K562 (cell line): ENCODE data around the gene NME4. TPM values are rescaled to one million over a fixed set of nuclear protein-coding genes. Genes with fewer than 3 reads are reported as not detected.

Source experiments
- ATAC-seq: fragments of 200-7000 bp; cut with Tn5 transposase; 3 replicates; pipeline ENCODE4 v1.9.1; 2020; ENCODE audit warnings: moderate library complexity
- BruUV-seq: library from RNA; stranded (reverse); fragments of 400-500 nt; replicated peaks from 2 replicates; lab custom pipeline; 2021; lab: Mats Ljungman, UMichigan
- CTCF ChIA-PET: fragments of 300-600 bp; formaldehyde crosslinking; extraction: SDS; loops from one replicate; lab custom pipeline; 2021; ENCODE audit warnings: low intra/inter-chr PET ratio; lab: Yijun Ruan, JAX
- POLR2A ChIA-PET: fragments of 300-600, 350-650 bp; sonication (Branson Sonifier 250); formaldehyde crosslinking; extraction: SDS; loops from one replicate; lab custom pipeline; 2021; ENCODE audit warnings: antibody characterized with exemption, inconsistent platforms; lab: Yijun Ruan, JAX
- DNase-seq, 4 experiments: peaks; one replicate each; pipeline versions ENCODE4 v3.0.0 to v3.0.0-alpha.2; 2011 to 2018; ENCODE audit warnings: low spot score in 3 of 4, mixed read lengths in 3 of 4; ENCODE audit errors: extremely low read depth in 1 of 4
- FAIRE-seq: peaks from 2 replicates; lab custom pipeline; 2011; peaks lifted over from hg19 to GRCh38; lab: Jason Lieb, UNC
- H2AFZ ChIP-seq: 2 replicates; pipeline ENCODE4 v1.6.0; 2011; ENCODE audit warnings: low read depth, low read length, control low read depth, inconsistent platforms
- H3K27ac ChIP-seq: fragments of 200-600 bp; 3 replicates; pipeline ENCODE4 v1.8.0; 2011; ENCODE audit warnings: low read depth, mild to moderate bottlenecking, control low read depth, inconsistent platforms, low read length, moderate library complexity, mixed read lengths; ENCODE audit errors: extremely low read depth
- H3K27me3 ChIP-seq, 2 experiments: fragments of 300-600 bp in 1 of 2; 2 replicates in 1 of 2; 3 replicates in 1 of 2; pipeline versions ENCODE4 v1.6.0 to v1.8.0; 2011; ENCODE audit warnings: inconsistent platforms in 2 of 2, low read length in 2 of 2, mild to moderate bottlenecking in 1 of 2, mixed read lengths in 1 of 2, moderate library complexity in 1 of 2; ENCODE audit not compliant: control insufficient read depth in 2 of 2, insufficient read depth in 2 of 2
- H3K36me3 ChIP-seq: fragments of 300-600 bp; 3 replicates; pipeline ENCODE4 v1.8.0; 2011; ENCODE audit warnings: mild to moderate bottlenecking, low read length, inconsistent platforms; ENCODE audit not compliant: control insufficient read depth, insufficient read depth
- H3K4me1 ChIP-seq, 2 experiments: fragments of 200-600 bp in 1 of 2; replicated peaks in 1 of 2; 2 replicates in 1 of 2; 3 replicates in 1 of 2; pipeline versions ENCODE4 v1.5.1 to v1.8.0; 2011; ENCODE audit warnings: inconsistent platforms in 2 of 2, low read length in 2 of 2, mild to moderate bottlenecking in 1 of 2, mixed read lengths in 1 of 2, moderate library complexity in 1 of 2; ENCODE audit not compliant: control insufficient read depth in 2 of 2, insufficient read depth in 2 of 2
- H3K4me2 ChIP-seq: 2 replicates; pipeline ENCODE4 v1.6.1; 2011; ENCODE audit warnings: low read length, control low read depth, inconsistent platforms, mixed read lengths; ENCODE audit not compliant: insufficient read depth
- H3K4me3 ChIP-seq: fragments of 200-600 bp; sonication (generic), shearing (Covaris generic); 2 replicates; pipeline ENCODE4 v1.5.1; 2016; ENCODE audit warnings: control low read depth, inconsistent platforms
- H3K79me2 ChIP-seq: fragments of 200-600 bp; 3 replicates; pipeline ENCODE4 v1.8.0; 2011; ENCODE audit warnings: low read length, inconsistent platforms; ENCODE audit not compliant: control insufficient read depth, insufficient read depth
- H3K9ac ChIP-seq, 2 experiments: 2 replicates each; pipeline versions ENCODE4 v1.6.0 to v1.6.1; 2011; ENCODE audit warnings: low read depth in 2 of 2, low read length in 2 of 2, control low read depth in 1 of 2, inconsistent platforms in 1 of 2, mild to moderate bottlenecking in 1 of 2, mixed read lengths in 1 of 2; ENCODE audit not compliant: insufficient read depth in 1 of 2
- H3K9me1 ChIP-seq: one replicate; pipeline ENCODE4 v1.6.0; 2011; ENCODE audit warnings: inconsistent platforms, mild to moderate bottlenecking, low read length, moderate library complexity; ENCODE audit not compliant: control insufficient read depth, insufficient read depth
- H3K9me3 ChIP-seq: replicated peaks from 2 replicates; pipeline ENCODE4 v1.5.1; 2011; ENCODE audit warnings: low read depth, low read length, inconsistent platforms; ENCODE audit not compliant: control insufficient read depth, insufficient read depth
- H4K20me1 ChIP-seq: replicated peaks from 2 replicates; pipeline ENCODE4 v1.6.1; 2011; ENCODE audit warnings: low read length, inconsistent platforms, mixed read lengths; ENCODE audit not compliant: control insufficient read depth, insufficient read depth
- CBFA2T3 ChIP-seq: fragments of 450-650 bp; IDR thresholded peaks from 2 replicates; pipeline ENCODE4 v1.6.1; 2017
- KHSRP ChIP-seq: fragments of 450-650 bp; IDR thresholded peaks from 2 replicates; pipeline ENCODE4 v1.6.1; 2017
- MAX ChIP-seq: sonication (generic); formaldehyde crosslinking; IDR thresholded peaks from 2 replicates; pipeline ENCODE4 v1.9.0; 2022; ENCODE audit warnings: mild to moderate bottlenecking, missing genetic modification reagents
- POLR2A ChIP-seq: fragments of 450-650 bp; conservative IDR thresholded peaks from 2 replicates; pipeline ENCODE4 v1.6.1; 2016
- RBFOX2 ChIP-seq: fragments of 200-400 bp; formaldehyde crosslinking; IDR thresholded peaks from 2 replicates; pipeline ENCODE4 v1.6.1; 2017; ENCODE audit warnings: low read depth, mild to moderate bottlenecking, low read length, moderate library complexity
- RBM14 ChIP-seq: fragments of 200-400 bp; formaldehyde crosslinking; IDR thresholded peaks from 2 replicates; pipeline ENCODE4 v1.6.1; 2018; ENCODE audit warnings: low read depth, mild to moderate bottlenecking, low read length, moderate library complexity, borderline replicate concordance; ENCODE audit not compliant: insufficient read depth
- RCOR1 ChIP-seq, 2 experiments: IDR thresholded peaks; 2 replicates each; pipeline ENCODE4 v1.6.1; 2012; ENCODE audit warnings: low read depth in 2 of 2, low read length in 2 of 2, borderline replicate concordance in 1 of 2, improper control_type of control experiment in 1 of 2
- STAT6 ChIP-seq: sonication (generic); formaldehyde crosslinking; IDR thresholded peaks from 2 replicates; pipeline ENCODE4 v1.8.1; 2023; ENCODE audit warnings: mild to moderate bottlenecking, missing genetic modification reagents
- ZNF277 ChIP-seq: fragments of 250-450 bp; sonication (Bioruptor Pico); IDR thresholded peaks from 2 replicates; pipeline ENCODE4 v1.8.0; 2022; ENCODE audit warnings: inconsistent platforms, mild to moderate bottlenecking, moderate library complexity, borderline replicate concordance
- ZNF592 ChIP-seq: fragments of 450-650 bp; IDR thresholded peaks from 2 replicates; pipeline ENCODE4 v1.6.1; 2017; ENCODE audit warnings: antibody characterized with exemption, mild to moderate bottlenecking
- WGBS: fragments of 100-300 bp; shearing (Covaris generic); methylation state at CpG from one replicate; pipeline ENCODE4 v1.1.6; 2016; ENCODE audit warnings: low coverage, mixed read lengths; ENCODE audit not compliant: insufficient coverage; ENCODE audit errors: missing lambda C conversion rate; 5-methylcytosine and 5-hydroxymethylcytosine counted together
- in situ Hi-C: fragments of 300-500 bp; cut with MboI; formaldehyde crosslinking; loops from 4 replicates; pipeline ENCODE4 v1.15.0; 2018; ENCODE audit warnings: inconsistent platforms, mixed read lengths
- intact Hi-C: fragments of 100-400 bp; cut with micrococcal nuclease; formaldehyde crosslinking; loops from 2 replicates; pipeline ENCODE4 v1.14.2; 2022
- polyA plus RNA-seq, 8 experiments: library from polyadenylated mRNA; depleted of rRNA in 4 of 8; stranded (reverse) in 5 of 8; unstranded in 3 of 8; fragments of >200 nt; fragmentation: Nextera tagmentation in 2 of 8; fragmentation: Illumina TruSeq in 1 of 8; extraction: Ambion mirVana in 2 of 8; extraction: Trizol in 1 of 8; gene quantifications; 2 replicates each; pipeline versions ENCODE4 v1.2.1 to v1.2.3, GENCODE V29; 2011 to 2014; ENCODE audit warnings: inconsistent platforms in 1 of 8, missing spikeins in 1 of 8
- total RNA-seq, 7 experiments: library from RNA; depleted of rRNA in 6 of 7; stranded (reverse); fragments of >200 nt in 6 of 7; fragmentation: Illumina TruSeq in 2 of 7; extraction: Trizol in 2 of 7; gene quantifications; 2 replicates each; pipeline versions ENCODE4 v1.2.1 to v1.2.3, GENCODE V29; 2011 to 2021; ENCODE audit warnings: low replicate concordance in 1 of 7

Gene NME4
- total and polyA plus RNA-seq, 9 of the 15 experiments (the other 6 are each of a cell fraction or from before 2014, with no cell fraction given): 15.4 to 264 (median 139) TPM

GRCh38 chr16:364595-365491 lies 32.2 kb upstream of the NME4 start:
- in situ Hi-C loops: no loop called here
- Histone ChIP-seq H2AFZ (no peak overlapping the region), H3K27ac (no peak overlapping the region), H3K4me2 (no peak overlapping the region), H3K36me3 (peaks cover 39% of the 10 kb centered on the region; the same call in 2 of the 3 replicates), H3K27me3 (no peaks in the 10 kb centered on the region), H3K79me2 (peaks cover 11% of the 10 kb centered on the region), H4K20me1 (no peaks in the 10 kb centered on the region), H3K9me1 (peaks cover 4% of the 10 kb centered on the region), H3K4me3 (no peak overlapping the region), H3K9me3 (no peaks in the 10 kb centered on the region), H3K4me1 (peaks cover 6 to 82% of the 10 kb centered on the region in 2 experiments; a peak in 4 of 5 replicates), H3K9ac (peak overlapping the region in 1 of 2 experiments; percentile 85; a peak in 3 of 4 replicates)
- ATAC-seq: peak; percentile 7; the same call in 2 of the 3 replicates
- WGBS: 64% methylated on average over 19 of the region's 19 CpGs
- CTCF ChIA-PET: no interaction called here
- intact Hi-C loops: no loop called here
- no peak for FAIRE-seq
- no TSS peak for BruUV-seq
- peak in 2 of 4 experiments; percentile 42 to 50 for DNase-seq
- POLR2A ChIA-PET: interaction anchor here (0.5 to 1.4 kb wide), 4 partner anchors 9 to 240 kb away, joined by 3 to 4 read pairs (median 3); partner anchors contain the start of gene AXIN1
- TF ChIP-seq STAT6 (CRISPR knock-in tag) (no peak), ZNF277 (CRISPR knock-in tag) (no peak), ZNF592 (peak; percentile 30; the same call in 1 of the 2 replicates), RBFOX2 (0 out of 2 replicates have a peak, but pooled peaks have one; percentile 41), MAX (CRISPR knock-in tag) (peak; percentile 84), KHSRP (no peak), CBFA2T3 (peak; percentile 22; the same call in 1 of the 2 replicates), RBM14 (no peak), RCOR1 (IDR thresholded peaks at IDR 0.05; ENCODE audit: borderline replicate concordance in 1 of 2, low read depth in 2 of 2, low read length in 2 of 2) (no peak), POLR2A (peak; percentile 50; the same call in 1 of the 2 replicates)
